Stimulated activated CD4-positive, alpha-beta T cell treated with anti-CD3 and anti-CD28 coated beads, Interleukin-15, amount 100 ng/mL, for 1 hour (primary cell): ENCODE results near the gene RAB37.
A peak's percentile ranks its signal among the peaks of the same experiment; 100 is the strongest.

Experiments
- DNase-seq, 2 donors: peaks; one replicate each; pipeline ENCODE4 v3.0.0-alpha.2; 2020; ENCODE audit warnings: low read depth in 1 of 2, low spot score in 1 of 2

Gene RAB37

DNA sequence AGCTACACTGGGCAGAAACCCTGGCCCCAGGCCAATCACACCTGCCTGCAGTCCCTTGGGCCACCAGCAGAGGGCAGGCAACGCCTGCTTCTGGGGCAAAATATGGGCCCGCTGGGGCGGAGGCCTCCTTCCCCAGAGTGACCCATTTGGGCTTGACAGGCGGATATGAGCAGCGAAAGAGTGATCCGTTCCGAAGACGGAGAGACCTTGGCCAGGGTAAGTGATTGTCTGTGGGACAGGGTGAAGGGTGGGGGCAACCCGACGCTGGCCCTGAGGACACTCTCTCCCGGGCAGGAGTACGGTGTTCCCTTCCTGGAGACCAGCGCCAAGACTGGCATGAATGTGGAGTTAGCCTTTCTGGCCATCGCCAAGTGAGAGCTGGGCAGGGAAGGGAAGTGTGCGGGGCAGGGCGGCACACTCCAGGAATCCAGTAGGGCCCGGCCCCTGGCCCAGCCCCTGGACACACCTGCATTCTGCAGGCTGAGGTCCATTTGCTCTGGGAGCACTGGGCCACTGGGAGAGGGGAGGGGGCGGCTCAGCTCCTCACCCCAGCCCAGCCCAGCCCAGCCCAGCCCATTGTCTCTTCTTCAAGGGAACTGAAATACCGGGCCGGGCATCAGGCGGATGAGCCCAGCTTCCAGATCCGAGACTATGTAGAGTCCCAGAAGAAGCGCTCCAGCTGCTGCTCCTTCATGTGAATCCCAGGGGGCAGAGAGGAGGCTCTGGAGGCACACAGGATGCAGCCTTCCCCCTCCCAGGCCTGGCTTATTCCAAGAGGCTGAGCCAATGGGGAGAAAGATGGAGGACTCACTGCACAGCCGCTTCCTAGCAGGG, 7.9 kb downstream of the RAB37 start:
- peak; percentile 75 to 78 for DNase-seq

DNA sequence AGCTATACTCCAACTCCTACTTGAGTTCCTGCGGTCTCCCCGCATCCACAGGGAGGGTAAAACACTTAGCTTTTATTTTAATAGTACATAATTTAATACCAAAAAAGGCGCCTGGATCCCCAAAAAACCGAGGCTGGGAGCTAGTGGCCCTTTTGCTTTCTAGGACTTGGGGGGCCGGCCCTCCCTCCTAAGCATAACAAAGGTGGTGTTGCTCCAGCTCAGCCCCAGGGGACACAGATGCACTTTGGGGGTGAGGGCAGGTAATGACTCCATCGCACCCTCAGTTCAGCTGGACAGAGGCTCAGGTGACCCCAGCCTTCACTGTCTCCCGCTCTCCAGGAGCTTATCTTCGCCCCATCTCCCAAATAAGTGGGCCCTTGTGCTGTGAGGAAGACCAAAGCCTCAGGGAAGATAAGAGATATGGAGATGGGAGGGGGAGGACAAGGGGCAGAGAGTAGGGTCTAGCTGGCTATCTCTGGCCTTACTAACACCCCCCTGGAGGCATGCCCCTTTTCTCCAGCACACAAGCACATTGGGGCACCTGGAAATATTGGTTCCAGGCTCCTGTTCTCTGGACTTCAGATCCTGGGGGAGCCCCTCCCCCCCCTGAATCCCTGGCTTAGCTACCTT, 8.6 kb downstream of the RAB37 start:
- DNase-seq = no peak

DNA sequence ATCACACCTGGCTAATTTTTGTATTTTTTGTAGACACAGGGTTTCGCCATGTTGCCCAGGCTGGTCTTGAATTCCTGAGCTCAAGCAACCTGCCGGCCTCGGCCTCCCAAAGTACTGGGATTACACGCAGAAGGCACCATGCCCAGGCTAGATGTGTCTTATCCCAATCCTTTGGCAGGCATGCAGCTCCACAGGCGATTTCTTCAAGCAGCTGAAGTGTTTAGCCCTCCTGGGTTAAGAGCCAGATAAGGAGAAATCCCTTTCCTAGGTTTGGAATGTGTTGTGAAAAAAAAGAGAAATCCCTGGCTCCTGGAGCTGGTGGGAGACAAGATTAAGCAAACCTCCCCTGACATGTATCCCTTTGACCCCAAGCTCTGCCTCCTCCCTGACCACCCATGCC, 9.3 kb downstream of the RAB37 start:
- no peak for DNase-seq

- no peak for DNase-seq
Measured at GRCh38 chr17:74746922-74747321, 9.9 kb downstream of the RAB37 start.

DNA sequence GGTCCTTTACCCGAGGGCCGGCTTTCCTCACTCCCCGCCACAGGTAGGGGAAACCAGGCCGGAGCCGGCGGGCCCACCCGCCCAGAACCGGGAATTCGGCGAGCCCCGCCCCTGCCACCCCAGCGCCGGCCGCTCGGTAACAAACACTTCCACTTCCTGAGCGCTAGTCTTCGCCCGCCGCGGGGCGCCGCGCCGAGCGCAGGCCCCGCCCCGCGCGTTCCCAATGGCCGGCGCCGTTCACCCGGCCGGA, 11.1 kb downstream of the RAB37 start:
- no peak for DNase-seq

- DNase-seq = peak; percentile 92 to 94
Measured at GRCh38 chr17:74748529-74749278, 11.6 kb downstream of the RAB37 start, which contains the start of gene NHERF1. TSS of gene NHERF1 (plus strand) at chr17:74748628. CDS start at chr17:74748847, 219 bp downstream.

DNA sequence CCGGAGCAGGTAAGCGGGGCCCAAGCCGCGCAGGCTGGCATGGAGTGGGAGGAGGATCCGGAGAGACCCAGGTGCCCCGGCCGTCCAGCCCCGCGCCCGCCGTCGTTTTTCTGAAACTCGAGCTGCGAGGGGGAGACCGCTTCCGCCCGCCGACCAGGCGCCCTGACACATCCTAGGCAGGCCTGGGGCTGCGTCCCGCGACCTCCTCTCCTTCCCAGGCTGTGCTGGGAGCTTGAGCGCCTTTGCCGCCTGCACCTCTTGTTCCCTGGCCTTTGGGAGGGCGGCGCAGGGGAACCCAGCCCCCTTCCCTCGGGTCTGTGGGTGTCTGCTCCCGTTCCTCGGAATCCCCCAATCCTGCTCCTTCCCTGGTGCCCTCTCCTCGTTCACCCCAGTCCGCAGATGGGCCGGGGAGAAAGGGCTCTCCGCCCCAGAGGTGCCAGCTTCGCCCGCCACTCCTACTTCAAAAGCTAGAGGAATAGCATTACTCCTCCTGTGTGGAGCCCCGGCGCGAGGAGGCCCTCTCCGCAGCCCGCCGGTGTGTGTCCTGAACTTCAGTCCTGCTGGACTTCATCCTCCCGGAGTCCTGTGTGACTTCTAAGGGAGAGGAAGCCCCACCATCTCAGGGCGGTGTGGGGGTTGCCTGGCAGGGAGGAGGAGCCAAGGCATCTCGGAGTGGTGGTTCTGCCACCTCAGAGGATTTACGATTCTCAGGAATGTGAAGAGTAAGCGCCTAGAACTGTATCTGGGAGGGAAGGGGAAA, 12.4 kb downstream of the RAB37 start:
- DNase-seq = no peak

GRCh38 chr17:74750039-74750326, 12.9 kb downstream of the RAB37 start:
- DNase-seq = no peak

- DNase-seq = no peak
Measured at GRCh38 chr17:74750327-74751069, 13.4 kb downstream of the RAB37 start.

- no peak for DNase-seq
Measured at GRCh38 chr17:74752415-74752814, 15.4 kb downstream of the RAB37 start.

GRCh38 chr17:74752822-74753401, 15.9 kb downstream of the RAB37 start:
- DNase-seq = no peak

GRCh38 chr17:74754832-74755231, 17.8 kb downstream of the RAB37 start:
- no peak for DNase-seq

DNA sequence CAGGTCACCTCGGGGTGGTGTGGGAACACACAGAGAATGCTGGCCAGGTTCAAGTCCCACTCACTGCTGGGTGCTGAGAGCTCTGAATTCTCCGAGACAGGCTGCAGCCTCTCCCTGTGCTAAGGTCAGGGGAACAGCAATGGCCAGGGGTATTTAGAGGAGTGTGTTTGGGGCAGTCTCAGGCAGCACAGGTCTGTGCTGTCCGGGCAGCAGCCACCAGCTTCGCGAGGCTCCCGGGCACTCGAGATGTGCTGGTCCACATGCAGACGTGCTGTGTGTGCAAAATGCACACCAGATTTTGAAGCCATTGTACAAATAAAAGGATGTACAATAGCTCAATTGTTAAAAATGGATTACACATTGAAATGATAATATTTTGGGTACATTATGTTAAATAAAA, 18.5 kb downstream of the RAB37 start:
- DNase-seq = no peak

DNA sequence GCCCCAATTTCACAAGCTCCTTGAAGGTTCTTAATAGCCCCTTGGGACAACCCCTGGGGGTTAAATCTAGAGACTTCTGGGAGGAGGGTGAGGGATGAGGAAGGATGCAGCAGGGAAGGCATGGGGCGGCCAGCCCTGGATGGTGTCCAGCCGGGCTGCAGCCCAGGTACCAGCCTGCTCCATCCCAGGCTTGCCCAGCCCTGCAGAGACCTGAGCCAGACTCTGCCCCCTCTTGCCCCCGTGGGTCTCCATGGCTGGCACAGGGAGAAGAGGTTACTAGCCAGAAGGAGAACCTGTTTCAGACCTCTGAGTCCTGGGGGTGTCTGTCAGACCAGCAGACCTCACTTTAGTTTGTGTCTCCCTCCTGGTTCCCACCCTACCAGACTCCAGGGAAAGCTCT, 19.8 kb downstream of the RAB37 start:
- DNase-seq = no peak

- no peak for DNase-seq
Measured at GRCh38 chr17:74757502-74757901, 20.4 kb downstream of the RAB37 start.

DNA sequence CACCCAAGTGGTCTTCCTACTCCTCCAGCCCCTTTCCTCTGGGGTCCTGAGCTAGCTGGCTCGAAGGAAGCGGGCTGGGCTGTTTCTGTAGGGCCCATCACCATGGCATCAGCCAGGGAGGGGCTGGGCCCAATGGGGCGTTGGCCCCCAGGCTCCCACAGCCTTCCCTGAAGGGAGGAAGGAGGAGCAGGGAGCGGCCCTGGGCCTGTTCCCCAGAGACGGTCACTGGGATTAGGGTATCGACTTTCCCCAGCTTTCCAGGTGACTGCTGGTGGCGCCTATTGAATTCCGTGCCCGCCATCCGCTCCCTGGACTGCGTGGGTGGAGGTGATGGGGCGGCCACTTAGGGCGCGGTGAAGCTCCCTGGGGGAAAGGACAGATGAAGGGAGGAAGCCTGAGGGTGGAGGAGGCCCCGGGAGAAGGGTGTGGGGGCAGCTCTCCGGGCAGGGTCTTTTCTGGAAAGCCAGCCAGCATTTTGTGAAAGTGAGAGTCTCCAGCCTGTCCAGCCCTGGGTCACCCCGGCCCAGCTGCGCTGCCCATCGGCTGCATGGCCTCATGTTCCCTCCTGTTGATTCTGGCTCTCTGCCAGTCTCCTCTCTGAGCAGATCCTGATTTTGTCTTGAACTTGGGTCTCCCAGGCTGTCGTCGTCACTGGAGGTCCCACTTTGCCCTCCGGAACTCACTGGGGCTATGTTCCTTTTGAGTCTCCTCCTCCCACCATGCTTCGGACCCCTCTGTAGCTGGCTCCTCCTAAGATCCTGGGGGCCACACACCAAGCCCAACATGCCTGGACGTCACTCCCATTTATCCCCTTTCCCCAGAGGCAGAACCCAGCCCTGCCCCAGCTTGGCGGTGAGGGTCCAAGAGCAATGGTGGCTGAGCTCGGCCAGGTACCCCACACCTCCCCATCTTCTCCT, 21.1 kb downstream of the RAB37 start:
- no peak for DNase-seq

DNA sequence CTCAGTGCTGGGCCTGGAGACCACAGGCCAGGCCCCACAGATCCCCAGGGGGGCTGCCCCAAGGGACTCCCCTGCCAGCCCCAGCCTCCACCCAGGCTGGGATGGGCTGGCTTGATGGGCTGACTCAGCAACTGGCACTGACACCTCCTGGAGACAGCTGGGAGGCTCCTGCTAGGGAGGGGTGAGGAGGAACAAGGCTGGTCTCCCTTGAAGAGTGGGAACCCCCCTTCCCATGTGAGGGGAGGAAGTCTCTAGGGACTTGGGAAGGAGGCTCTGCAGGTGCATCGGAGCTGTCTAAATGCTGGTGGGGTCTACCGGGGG, 21.8 kb downstream of the RAB37 start:
- DNase-seq = no peak

DNA sequence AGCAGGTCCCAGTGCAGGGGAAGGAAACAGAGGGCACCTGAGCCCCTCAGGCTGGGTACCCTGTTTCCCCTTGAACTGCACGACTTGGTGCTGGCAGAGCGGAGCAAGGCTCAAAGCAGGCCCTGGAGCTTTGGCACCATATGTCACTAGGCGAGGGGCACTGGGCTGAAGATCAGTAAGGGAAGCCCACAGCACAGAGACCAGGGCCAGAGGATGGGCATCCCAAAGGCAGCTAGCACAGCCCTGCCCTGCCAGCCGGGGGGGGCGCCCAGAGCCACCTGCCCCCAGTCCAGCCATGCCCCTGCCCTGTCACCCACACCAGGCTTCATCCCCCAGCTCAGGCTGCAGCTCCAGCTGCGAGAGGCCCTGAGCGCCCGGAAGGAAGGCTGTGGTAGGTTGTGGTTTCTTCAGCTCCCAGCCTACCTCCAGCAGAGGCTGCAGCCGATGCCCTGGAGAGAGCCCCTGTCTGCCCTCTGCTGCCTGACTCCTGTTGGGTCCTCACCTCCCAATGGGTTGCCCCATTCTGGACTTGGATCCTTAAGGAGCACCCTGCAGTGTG, 22.3 kb downstream of the RAB37 start:
- DNase-seq = no peak

- no peak for DNase-seq
Measured at GRCh38 chr17:74759941-74760340, 22.9 kb downstream of the RAB37 start.
